Non-pigmented ciliary epithelial cell (primary cell): ENCODE measurements around the gene SRGAP2.
"Not testable (repeated sequence)": the region's sequence is repeated elsewhere in the genome, so short reads cannot be mapped to it uniquely, and the experiment has no call there.

ENCODE experiments used
- DNase-seq: peaks from one replicate; pipeline ENCODE4 v3.0.0-alpha.2; 2010; ENCODE audit warnings: low read depth

SRGAP2 gene

GRCh38 chr1:206205569-206205968 is 2.2 kb downstream of the SRGAP2 start:
- DNase-seq: not testable (repeated sequence)

- DNase-seq: not testable (repeated sequence)
Measured at GRCh38 chr1:206210802-206211201, 7.5 kb downstream of the SRGAP2 start.

GRCh38 chr1:206215600-206216392 is 12.5 kb downstream of the SRGAP2 start:
- DNase-seq: not testable (repeated sequence)

GRCh38 chr1:206218285-206218684 is 14.9 kb downstream of the SRGAP2 start:
- DNase-seq: not testable (repeated sequence)

GRCh38 chr1:206218765-206219164 is 15.4 kb downstream of the SRGAP2 start:
- DNase-seq: not testable (repeated sequence)

GRCh38 chr1:206219514-206220331 is 16.4 kb downstream of the SRGAP2 start:
- DNase-seq: not testable (repeated sequence)

GRCh38 chr1:206220332-206221000 is 17.1 kb downstream of the SRGAP2 start:
- not testable (repeated sequence) for DNase-seq

- DNase-seq: not testable (repeated sequence)
Measured at GRCh38 chr1:206221585-206221984, 18.2 kb downstream of the SRGAP2 start.

GRCh38 chr1:206224190-206224776 is 20.9 kb downstream of the SRGAP2 start:
- not testable (repeated sequence) for DNase-seq

GRCh38 chr1:206225386-206225785 is 22.0 kb downstream of the SRGAP2 start:
- not testable (repeated sequence) for DNase-seq

- DNase-seq: not testable (repeated sequence)
Measured at GRCh38 chr1:206226886-206227285, 23.5 kb downstream of the SRGAP2 start.

- not testable (repeated sequence) for DNase-seq
Measured at GRCh38 chr1:206229286-206229685, 25.9 kb downstream of the SRGAP2 start.

GRCh38 chr1:206231989-206232388 is 28.6 kb downstream of the SRGAP2 start:
- DNase-seq: not testable (repeated sequence)

- not testable (repeated sequence) for DNase-seq
Measured at GRCh38 chr1:206232970-206233645, 29.8 kb downstream of the SRGAP2 start.

GRCh38 chr1:206234189-206234916 is 31.0 kb downstream of the SRGAP2 start:
- DNase-seq: not testable (repeated sequence)

- not testable (repeated sequence) for DNase-seq
Measured at GRCh38 chr1:206235190-206235589, 31.8 kb downstream of the SRGAP2 start.

GRCh38 chr1:206240288-206240687 is 36.9 kb downstream of the SRGAP2 start:
- not testable (repeated sequence) for DNase-seq

GRCh38 chr1:206243335-206243734 is 40.0 kb downstream of the SRGAP2 start:
- not testable (repeated sequence) for DNase-seq

GRCh38 chr1:206245479-206245878 is 42.1 kb downstream of the SRGAP2 start:
- not testable (repeated sequence) for DNase-seq

- DNase-seq: not testable (repeated sequence)
Measured at GRCh38 chr1:206246129-206246886, 43.0 kb downstream of the SRGAP2 start.
